Left lobe of liver (tissue), 2 donors: ENCODE data around the gene TMEM119. TPM values are rescaled to one million over a fixed set of nuclear protein-coding genes. Genes with fewer than 3 reads are reported as not detected.

ENCODE experiments used
- ATAC-seq: fragments of 200-7000 bp; cut with Tn5 transposase; one replicate; pipeline ENCODE4 v1.9.1; 2020; ENCODE audit warnings: mild to moderate bottlenecking, moderate library complexity
- DNase-seq: peaks from one replicate; pipeline ENCODE4 v3.0.0-alpha.2; 2020; ENCODE audit warnings: low spot score
- total RNA-seq: library from RNA; stranded (reverse); gene quantifications from one replicate; pipeline ENCODE4 v1.2.1, GENCODE V29; 2021
- donor health status: DM: no; HTN: no; CAD: no; lungs with moderate emphysema.
- donor health status: DM: no; HTN: yes; CAD: no.

TMEM119 gene
- total RNA-seq, 1 donor from 2014 or later: 0.23 TPM

DNA sequence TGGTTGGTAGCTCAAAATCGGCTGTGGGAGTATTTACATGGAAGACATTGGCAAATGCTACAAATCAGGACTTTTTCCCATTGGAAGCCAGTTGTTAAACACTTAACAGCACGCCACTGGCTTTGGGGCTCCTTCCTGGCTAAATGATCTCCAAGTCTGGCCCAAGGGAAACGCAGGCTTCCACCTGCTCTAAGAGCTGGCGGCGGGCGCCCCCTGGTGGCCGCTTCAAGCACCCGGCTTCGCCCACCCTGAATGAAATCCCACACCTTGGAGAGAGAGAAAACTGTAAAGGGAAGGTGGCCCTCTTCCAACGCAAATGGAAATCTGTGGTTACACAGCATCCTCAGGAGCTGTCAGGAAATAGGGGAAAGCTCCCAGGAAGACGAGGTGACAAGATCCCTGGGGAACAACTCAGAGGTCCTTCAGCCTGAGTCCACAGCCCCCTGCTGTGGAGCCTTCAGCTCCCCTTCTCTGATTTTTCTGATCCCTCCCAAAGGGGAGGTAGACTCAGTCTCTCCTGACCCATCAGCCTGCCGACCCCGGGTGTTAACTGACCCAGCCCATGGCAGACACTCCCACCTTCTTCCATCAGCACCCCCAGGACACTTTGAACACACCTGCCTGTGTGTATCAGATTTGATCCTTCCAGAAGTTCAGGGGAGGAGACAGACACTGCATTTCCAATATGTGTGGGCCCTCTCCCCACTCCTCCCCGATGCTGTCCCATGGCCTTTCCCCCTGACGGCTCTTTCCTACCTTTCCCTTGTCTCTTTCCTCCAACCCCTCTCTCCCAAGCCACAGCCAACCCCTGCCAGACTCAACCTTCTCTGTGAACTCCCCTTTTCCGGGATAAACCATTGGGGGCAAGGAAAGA is 20.4 kb upstream of the TMEM119 start:
- ATAC-seq (peak; percentile 96), DNase-seq (peak; percentile 74)

- no peak for DNase-seq
- peak; percentile 12 for ATAC-seq
Measured at GRCh38 chr12:108616941-108617858, 19.3 kb upstream of the TMEM119 start.

GRCh38 chr12:108616359-108616758 is 18.5 kb upstream of the TMEM119 start:
- no peak for ATAC-seq
- no peak for DNase-seq

DNA sequence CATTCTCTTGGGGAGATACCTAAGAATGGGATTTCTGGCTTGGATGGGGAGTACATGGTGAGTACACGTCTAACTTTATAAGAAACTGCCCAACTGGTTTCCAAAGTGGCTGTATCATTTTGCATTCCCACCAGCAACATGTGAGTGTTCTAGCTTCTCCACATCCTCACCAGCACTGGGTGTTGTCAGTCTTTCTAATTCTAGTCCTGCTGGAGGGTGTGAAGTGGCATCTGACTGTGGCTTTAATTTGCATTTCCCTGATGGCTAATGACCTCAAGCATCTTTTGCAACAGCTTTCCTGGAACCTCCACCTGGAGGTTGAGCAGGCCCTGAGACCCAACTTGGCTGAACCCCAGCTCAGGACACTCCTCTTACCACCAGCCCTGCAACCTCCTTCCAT is 18.0 kb upstream of the TMEM119 start:
- DNase-seq (no peak), ATAC-seq (no peak)

DNA sequence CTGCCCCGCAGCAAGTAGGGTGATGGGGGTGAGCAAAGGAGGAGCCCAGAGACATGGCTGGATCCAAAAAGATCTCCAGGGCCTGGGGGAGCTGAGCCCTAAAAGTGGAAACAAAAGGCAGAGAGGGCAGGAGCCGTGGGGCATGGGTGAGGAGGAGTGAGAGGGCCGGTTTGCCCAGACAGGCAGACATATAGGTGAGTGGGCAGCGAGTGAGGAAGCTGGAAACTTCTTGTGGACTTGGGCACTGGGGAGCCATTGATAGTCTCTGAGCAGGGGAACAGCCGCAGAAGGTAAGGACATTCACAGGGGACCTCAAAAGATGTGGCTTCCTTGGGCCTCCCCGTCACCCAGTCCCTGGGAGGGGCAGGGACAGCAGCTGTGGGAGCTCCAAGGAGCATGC is 16.8 kb upstream of the TMEM119 start:
- ATAC-seq (no peak), DNase-seq (no peak)

- ATAC-seq (no peak), DNase-seq (no peak)
Measured at GRCh38 chr12:108614041-108614440, 16.2 kb upstream of the TMEM119 start.

GRCh38 chr12:108613548-108613947 is 15.7 kb upstream of the TMEM119 start:
- DNase-seq (no peak), ATAC-seq (no peak)

- DNase-seq: no peak
- ATAC-seq: no peak
Measured at GRCh38 chr12:108612788-108613282, 15.0 kb upstream of the TMEM119 start.

DNA sequence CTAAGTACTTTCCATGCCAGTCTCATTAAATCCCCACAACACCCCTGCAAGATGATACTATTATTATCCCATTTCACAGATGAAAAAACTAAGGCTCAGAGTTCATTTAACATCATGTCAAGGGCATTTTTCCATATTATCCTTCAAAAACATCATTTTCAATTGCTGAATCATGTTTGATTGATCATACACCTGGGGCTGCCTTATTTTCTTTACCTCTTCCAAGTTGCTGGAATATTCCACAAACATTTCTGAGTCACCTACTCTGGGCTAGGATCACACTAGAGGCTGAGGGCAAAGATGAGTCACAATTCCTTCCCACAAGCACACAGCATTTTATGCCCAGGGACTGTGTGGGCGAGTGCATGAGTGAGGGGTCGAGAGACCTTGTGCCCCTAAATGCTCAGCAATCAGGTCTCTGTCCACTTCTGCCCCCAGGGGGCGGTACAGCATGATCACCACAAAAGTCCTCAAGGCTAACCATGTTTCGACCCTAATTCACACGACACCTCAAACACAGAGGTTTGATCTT is 14.1 kb upstream of the TMEM119 start:
- no peak for DNase-seq
- no peak for ATAC-seq

GRCh38 chr12:108610856-108611605 is 13.1 kb upstream of the TMEM119 start:
- ATAC-seq: no peak
- no peak for DNase-seq

DNA sequence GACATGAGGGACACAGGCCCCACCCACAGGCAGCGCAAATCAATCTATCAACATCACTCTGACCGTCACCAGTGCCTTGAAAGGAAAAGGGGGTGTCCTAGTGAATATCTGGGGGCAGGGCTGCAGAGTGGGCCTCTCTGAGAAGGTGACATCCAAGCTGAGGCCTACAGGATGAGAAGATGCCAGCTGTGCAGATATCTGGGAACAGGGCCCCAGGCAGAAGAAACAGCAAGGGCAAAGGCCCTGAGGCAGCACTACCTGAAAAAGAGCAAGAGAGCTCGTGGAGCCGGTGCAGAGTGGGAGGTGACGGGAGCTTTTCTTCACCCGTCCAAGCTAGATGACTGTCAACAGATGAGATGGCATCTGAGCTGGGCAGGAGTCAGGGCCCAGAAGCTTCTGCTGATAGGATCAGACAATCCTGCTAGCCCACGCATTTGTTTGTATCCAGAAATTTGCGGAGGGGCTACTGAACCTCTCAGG is 12.5 kb upstream of the TMEM119 start:
- ATAC-seq: no peak

DNA sequence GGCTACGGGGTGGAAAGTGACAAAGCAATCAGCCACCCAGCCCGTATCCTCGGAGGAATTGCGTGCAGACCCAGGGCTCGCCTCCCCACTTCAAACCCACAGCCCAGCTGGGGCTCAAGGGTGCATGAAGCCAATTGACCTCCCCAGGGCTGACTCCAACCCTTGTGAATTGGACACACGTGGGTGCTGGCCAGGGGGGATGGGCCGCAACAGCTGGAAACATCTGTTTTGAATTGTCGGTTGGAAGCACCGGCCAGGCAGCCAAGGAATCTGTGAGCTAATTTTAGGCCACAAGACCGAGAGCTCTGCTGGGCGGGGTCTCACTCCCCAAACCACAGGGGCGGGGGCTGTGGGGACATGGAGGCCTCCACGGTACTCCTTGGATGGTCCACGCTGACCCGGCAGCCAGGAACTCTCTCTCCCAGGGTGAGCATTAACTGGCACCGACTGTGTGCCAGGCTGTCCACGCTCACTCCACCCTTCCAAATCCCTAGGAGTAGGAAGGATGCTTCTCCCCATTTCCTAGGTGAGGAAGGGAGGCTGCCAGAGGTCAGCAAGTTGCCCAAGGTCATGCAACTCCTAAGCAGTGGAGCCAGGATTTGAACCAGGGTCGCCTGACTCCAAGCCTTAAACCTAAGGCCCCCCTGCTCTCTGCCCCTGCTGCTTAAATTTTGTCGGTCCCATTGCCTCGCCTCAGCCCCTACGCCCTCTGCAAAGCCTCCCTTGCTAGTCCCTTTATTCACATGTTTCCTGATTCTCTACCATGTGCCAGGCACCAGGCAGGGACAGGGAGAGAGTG is 11.9 kb upstream of the TMEM119 start:
- no peak for ATAC-seq
- no peak for DNase-seq

More for the DNA sequence above, 12.5 kb upstream of the TMEM119 start:
- no peak for DNase-seq

- ATAC-seq (no peak), DNase-seq (no peak)
Measured at GRCh38 chr12:108608616-108609015, 10.7 kb upstream of the TMEM119 start.

GRCh38 chr12:108607981-108608600 is 10.2 kb upstream of the TMEM119 start:
- DNase-seq: no peak

GRCh38 chr12:108606492-108606891 is 8.6 kb upstream of the TMEM119 start:
- DNase-seq (no peak), ATAC-seq (no peak)

More at GRCh38 chr12:108607981-108608600, 10.2 kb upstream of the TMEM119 start:
- ATAC-seq: no peak

DNA sequence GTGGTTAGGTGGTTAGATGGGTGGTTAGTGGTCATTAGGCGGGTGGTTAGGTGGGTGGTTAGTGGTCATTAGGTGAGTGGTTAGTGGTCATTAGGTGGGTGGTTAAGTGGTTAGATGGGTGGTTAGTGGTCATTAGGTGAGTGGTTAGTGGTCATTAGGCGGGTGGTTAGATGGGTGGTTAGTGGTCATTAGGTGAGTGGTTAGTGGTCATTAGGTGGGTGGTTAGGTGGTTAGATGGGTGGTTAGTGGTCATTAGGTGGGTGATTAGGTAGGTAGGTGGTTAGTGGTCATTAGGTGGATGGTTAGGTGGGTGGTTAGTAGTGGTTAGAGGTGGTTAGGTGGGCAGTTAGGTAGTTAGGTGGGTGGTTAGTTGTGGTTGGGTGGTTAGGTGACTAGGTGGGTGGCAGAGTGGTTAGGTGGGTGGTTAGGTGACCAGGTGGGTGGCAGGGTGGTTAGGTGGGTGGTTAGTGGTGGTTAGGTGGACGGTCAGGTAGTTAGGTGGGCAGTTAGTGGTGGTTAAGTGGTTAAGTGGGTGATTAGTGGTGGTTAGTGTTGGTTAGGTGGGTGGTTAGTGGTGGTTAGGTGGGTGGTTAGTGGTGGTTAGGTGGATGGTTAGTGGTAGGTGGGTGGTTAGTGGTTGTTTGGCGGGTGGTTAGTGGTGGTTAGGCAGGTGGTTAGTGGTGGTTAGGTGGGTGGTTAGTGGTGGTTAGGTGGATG is 8.0 kb upstream of the TMEM119 start:
- ATAC-seq: no peak
- no peak for DNase-seq

DNA sequence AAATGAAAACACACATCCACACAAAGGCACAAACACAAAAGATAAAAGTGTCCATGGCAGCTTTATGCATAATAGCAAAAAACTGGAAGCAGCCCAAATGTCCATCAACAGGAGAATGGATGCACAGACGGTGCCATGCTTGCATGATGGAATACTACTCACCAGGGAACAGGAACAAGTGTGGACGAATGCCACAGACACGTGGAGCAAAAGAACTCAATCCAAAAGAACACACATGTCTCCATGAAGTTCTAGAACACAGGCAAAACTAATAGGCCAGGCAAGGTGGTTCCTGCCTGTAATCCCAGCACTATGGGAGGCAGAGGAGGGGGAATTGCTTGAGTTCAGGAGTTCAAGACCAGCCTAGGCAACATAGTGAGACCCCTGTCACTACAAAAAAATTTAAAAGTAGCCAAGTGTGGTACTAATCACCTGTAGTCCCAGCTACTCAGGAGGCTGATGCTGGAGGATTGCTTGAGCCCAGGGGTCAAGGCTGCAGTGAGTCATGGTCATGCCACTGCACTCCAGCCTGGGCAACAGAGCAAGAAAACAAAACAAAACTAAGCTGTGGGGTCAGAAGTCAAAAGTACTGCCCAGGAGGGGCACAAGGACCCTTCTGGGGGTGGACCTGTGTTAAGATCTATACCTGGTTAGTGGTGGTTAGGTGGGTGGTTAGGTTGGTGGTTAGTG is 7.3 kb upstream of the TMEM119 start:
- ATAC-seq (no peak), DNase-seq (no peak)
